HG03342 (cell line): ENCODE data around the gene OBI1.

Source experiments
- ATAC-seq: cut with Tn5 transposase; IDR thresholded peaks from one replicate; pipeline ENCODE4 v1.9.1; 2021; ENCODE audit warnings: mild to moderate bottlenecking, moderate library complexity; ENCODE audit not compliant: unreplicated experiment

Gene OBI1

DNA sequence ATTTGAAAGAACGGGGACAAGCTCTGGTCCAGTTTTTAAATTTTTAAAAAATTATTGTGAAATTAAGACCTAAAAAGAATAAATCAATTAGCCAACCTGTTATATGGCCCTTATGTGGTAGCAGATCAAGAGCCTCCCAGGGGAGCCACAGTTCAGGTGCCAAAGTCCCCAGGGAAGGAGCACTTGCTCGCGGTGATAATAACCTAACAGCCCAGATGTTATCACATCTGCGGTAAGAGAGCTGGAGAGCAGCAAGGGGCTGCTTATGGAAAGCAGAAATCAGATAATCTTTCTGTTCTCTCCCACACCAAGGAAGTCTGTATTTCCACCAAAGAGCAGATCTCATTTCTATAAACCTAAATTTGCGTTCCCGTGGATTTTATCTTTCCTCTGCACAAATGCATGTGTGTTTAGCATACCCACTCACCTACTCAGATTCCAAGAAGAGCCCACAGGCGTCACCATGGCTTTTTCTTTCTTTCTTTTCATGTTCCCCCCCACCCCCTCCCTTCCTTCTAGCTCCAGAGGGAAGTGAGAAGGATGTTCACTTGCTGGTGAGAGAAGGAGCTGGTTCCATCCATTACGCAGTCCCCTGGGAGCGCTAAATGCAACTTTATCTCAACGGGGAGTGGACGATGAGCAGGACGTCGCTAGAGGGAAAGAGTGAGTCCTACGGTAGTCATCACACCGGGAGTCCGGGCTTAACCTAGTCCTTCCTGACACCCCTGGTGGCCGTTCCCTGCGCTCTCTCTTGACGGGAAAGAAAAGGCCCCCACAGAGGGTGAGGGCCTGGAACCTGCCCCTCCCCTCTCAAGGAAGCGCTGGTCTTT is 54.0 kb downstream of the OBI1 start:
- no peak for ATAC-seq

DNA sequence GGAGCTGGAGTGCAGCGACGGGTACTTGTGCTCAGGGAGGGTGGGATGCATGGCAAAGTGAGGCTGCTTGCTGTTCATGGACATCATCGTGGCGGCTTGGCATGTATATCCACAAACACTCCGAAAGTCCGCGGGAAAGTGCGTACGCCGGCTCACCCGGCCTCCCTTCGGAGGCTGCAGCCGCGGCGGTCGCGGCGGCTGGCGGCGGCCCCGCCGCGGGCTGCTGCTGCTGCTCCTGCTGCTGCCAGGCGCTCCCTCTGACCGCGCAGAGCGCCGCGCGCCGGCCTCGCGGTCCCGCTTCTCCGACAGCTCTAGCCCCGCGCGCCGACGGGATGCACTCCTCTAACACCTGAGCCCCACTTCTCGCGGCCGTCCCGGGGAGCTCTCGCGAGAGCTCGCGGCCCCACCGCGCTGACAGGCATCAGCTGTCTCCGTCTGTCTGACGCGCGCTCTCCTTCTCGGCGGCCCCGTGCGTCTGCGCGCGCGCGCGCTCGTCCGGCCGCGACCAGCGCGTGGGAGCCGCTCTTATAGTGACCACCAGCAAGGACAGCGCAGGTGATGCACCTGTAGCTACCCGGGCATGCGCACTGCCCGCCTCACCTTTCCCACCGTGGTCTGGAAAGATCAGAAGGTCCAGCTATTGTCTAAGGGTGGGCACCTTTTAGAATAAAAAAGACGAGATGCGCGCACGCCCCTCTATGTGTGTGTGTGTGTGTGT is 55.6 kb downstream of the OBI1 start, which contains the start of gene POU4F1:
Gene POU4F1, minus strand, starts transcription at position 313 of the 718 bp plus-strand sequence. Its CDS starts 226 bp downstream, at position 87.
- peak; percentile 89 for ATAC-seq

DNA sequence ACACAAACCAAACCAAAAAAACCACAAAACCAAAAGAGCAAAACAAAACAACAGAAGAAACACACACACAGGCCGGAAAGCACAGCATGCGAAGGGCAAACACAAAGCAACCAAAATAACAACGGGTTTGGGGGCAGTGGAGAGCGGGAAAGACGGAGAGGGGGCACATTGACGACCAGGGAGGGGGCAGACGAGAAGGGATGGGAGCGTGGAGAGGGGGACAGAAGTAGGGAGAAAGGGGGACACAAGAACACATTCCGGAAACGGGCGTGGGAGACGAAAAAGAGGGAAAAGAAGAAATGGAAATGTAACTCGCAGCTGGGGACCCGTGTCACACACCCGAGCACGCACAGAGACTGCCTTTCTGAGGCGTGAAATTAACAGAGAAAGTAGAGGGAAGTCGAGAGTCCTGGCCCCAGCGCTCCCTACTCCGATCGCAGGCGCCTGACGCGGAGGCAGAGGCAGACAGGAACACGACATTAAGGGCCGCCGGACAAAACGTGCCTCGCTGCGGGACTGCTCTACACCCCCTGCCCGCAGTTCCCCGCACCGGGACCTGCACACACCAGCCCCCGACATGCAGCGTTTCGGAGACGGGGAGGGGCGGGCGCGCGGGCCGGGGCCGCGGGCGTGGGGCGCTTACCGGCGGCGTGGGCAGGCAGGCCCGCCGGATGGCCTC is 56.3 kb downstream of the OBI1 start:
- ATAC-seq, result peak; percentile 13

DNA sequence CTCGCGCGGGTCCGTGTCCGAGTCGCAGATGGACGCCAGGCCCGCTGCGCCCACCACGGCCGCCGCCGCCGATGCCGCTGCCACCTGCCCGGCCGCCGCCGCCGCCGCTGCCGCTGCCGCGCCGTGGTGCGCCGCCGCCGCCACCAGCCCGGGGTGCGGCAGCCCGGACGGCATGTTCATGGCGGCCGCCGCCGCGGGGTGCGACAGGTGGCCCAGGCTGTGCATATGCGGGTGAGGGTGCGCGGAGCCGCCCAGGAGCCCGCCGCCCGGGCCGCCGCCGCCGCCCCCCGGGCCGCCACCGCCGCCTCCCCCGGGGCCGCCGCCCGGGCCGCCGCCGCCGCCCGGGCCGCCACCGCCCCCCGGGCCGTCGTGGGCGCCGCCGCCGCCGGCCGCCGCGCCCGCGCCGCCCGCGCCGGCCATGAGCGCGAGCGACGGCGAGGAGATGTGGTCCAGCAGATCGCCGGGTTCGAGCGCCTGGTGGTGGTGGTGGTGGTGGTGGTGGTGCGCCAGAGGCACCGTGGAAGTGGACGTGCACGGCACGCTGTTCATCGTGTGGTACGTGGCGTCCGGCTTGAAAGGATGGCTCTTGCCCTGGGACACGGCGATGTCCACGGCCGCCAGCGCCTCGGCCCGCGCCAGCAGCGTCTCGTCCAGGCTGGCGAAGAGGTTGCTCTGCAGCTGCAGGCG is 56.9 kb downstream of the OBI1 start:
- ATAC-seq, result no peak

DNA sequence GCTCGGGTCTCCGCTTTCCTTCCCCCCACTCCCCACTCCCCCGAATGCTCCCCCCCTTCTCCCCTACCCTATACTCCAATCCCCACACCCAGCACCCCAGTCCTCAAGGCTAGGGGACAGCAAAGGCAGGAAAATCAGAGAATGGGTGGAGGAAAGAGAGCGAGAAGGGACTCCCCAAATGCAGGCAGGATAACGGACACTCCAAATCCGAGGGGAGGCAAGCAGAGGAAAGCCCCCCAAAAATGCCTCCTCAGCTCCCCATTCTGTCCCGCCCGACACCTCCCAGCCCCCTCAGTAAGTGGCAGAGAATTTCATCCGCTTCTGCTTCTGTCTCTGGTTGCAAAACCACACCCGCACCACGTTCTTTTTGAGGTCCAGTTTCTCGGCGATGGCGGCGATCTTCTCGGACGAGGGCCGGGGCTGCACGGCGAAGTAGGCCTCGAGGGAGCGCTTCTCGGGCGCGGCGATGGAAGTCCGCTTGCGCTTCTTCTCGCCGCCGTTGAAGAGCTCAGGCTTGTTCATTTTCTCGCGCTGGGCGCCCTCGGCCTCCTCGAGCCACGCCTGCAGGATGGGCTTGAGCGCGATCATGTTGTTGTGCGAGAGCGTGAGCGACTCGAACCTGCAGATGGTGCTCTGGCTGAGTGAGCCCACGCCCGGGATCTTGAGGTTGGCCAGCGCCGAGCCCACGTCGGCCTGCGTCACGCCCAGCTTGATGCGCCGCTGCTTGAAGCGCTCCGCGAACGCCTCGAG is 57.7 kb downstream of the OBI1 start:
- no peak for ATAC-seq

DNA sequence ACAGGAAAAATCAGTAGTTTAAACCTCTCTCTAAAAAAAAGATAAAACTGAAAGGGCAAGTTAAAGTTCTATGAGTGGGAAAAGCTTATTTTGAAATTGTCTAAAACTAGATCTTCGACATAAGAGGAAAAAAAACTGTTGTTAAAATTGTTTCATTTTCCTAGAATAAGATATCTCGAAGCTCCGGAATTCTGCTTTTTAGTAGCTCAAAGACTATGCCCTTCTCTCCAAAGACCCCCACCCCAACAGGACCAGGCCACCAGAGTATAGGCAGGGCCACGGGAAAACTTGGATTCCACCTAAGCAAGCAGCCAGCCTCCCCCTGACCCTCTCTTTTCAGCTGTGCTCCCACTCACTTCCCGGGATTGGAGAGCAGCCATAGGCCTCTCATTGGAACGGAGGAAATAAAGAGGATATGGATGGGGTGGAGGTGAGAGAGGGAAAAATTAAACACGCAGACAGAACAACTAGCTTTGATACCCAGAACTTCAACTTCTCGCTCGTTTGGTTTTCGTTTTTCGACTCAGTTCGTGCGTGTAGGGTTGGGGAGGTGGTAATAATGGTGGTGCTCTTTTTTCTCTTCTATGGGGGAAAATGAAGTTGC is 58.6 kb downstream of the OBI1 start:
- ATAC-seq, result no peak

DNA sequence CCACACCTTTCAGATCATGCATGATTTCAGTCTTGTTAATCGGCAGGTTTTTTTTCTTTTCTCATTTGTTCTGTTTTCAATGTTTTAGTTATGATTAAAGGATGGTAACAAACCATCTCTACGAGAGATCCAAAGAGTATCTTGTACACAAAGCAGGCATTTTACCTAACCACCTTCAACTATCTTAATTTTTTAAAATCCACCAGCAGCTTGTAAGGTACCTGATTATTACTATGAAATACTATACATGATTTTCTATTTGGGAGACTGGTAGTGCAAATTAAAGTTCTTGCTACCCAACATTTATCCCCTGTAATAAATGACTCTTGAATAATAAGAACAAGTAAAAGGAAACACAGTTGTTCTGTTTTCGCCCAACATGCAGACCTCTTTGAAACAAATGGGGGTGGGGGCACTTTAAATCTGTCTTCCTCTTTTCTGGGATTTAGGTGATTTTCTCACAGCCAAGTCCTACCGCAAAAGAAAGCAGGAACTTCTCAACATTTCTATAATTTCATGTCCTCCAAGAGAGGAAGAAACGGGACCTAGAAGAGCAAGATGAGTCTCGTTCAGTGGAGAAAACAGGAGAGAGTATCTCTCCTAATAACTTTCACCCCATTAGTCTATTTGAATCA is 59.2 kb downstream of the OBI1 start:
- no peak for ATAC-seq

DNA sequence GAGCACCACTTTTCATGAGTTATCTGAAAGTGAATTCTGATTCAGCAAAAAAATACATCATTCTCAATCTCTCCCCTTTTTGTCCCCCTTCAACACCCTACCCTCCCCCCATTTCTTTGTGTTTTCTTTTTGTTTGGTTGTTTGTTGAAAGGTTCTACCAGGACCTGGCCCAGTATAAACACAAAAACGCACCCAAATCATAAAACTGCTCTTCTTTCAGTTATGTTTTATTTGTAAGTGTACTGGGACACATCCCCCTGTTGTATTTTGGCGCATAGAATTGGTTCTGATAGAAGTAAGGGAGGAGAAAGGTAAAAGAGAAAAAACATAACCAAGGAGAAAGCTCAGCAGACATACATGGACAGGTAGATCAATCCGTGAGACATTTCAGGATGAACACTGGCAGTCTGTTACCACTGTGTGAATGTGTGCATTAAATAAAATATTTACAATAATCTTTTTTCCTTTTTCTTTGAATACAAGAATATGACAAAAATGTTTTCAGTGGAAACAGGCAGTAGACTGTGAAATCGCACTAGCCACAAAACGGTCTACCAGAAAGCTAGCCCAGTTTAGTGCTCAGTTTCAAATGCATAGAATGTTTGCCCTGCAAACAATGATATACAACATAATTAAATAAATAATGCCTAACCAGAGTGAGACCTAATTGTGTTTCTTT is 59.9 kb downstream of the OBI1 start:
- ATAC-seq, result no peak

DNA sequence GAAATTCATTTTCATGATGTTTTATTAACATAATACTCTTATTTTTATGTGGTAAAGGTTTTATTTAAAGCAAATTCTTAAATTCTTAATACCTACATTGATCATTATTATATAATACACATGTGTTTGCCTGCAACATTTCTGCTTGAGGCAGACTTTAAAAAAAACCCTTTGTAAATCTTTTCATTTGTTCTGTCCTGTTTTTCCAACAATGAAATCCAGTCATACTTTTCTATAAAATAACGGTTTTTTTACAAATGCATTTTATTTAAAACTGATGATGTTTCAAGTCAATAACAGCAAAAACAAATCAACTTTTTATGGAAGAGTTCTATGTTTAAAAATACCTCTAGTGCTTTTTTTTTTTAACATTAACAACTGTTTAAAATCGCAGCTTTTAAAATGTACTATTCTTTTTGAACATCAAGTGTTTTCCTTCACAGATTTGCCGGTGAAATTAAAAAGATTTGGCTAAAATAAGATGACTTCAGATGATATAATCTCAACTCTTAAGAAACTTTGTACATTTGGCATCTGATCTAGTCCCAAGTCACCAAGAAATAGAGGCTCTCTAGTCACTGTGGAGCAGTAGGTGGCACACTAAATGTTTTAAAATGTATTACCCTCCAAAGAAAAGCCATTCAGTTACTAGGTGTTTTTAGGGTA is 60.7 kb downstream of the OBI1 start:
- no peak for ATAC-seq

DNA sequence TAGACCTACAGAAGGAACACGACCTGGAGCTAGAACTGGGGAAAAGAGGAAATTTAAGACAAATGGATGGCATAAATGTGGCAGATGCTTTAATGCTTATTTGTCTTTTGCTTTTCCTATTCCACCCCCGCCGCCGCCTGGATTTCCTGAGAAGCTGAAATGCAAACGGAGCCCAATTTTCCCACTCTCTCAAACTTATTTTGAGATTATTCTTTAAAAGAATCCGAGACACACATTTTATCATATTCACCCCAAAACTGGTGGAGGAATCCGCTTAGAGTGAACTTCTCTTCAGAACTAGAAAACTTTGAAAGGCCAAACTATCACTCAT is 61.4 kb downstream of the OBI1 start:
- no peak for ATAC-seq

DNA sequence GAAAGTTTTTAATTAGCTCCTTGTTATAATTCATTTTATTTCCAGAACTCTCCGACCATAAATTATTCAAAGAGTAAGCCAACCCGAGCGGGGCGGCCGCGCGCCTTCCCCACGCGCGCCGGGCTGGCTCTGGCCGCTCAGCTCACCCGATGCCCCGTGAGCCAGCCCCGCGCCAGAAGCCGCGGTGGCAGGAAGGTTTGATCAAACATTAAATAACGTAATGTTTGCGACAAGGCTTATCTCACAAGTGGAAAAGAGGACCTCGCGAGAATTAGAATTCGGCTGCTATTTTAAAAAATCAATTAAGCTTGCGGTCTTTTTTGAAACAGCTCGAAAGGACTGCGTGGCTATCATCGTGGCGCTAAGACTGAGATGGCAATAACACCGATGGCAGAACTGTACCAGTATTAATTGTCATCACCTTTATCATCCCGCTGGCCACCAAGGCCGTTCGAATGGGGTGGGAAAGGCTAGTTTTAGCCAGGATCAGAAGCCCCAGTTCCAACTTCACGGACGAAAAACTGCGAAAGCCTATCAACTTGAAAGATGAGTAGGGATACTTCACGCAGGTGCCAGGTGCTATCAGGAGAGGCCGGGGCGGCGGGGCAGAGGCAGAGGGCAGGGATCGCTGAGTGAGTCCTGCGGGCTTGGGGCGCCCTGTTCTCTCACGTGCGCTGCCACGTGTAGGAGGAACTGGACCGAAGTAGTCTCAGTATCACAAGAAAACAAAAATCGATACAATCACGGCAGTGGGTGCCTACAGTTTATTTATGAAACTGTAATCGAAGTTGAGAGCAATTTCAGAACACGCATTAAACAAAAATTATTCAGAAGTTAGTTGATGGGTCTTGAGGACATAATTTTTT is 62.0 kb downstream of the OBI1 start:
- ATAC-seq, result no peak

DNA sequence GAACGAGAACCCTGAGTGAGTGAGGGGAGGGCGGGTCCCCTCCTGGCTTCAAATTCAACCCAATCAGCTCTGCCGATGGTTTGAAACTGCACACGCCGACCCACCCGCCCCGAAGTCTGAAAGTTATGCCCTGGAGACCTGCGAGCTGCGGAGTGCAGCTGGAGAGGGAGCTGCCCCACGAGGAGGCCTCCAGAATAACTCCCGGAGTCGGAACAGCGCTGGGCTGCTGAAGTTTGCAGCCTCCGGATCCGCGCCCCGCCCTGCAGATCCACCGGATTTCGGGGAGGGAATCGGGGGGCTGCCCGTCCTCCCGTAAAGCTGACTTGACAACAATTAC is 62.6 kb downstream of the OBI1 start:
- no peak for ATAC-seq

DNA sequence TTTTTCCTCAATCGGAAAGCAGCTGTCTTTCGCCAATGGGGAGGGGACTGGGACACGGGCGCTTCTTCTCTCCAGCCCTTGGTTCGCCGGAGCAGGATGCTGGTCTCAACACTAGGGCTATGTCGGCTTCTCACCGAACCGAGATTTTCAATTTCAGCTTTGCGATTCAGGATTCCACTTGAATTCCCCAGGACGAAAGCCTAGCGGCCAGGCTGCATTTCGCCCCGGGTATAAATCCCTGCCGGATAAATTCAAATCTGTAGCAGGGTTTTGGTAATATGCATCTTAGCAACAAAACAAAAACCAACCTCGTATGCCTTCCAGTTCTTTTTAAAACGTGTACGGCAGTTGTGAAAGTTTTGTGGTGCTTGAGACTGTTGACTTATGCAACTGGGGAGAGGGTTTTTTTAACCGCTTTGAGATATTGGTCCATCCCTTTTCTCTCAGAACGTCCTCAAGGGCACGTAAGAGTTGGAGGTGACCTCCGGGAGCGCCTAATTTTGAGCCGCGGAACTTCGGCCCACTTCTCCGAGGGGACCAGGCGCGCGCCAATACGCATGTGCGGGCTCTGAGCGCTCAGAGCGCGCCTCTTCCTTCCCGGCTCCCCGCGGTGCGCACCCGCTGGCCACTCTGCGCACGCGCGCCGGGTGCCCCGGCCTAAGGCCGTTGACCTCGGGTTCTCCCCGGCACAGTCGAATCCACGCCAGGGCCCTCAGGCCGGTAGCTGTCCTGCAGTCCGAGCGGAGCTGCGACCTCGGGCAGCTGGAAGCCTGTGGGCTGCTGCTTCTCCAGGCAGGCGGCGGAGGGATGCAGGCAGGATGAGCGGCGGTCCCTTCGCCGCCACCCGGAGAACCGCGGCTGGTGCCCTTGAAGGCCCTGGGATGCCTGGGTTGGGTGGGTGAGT is 63.2 kb downstream of the OBI1 start:
- no peak for ATAC-seq

DNA sequence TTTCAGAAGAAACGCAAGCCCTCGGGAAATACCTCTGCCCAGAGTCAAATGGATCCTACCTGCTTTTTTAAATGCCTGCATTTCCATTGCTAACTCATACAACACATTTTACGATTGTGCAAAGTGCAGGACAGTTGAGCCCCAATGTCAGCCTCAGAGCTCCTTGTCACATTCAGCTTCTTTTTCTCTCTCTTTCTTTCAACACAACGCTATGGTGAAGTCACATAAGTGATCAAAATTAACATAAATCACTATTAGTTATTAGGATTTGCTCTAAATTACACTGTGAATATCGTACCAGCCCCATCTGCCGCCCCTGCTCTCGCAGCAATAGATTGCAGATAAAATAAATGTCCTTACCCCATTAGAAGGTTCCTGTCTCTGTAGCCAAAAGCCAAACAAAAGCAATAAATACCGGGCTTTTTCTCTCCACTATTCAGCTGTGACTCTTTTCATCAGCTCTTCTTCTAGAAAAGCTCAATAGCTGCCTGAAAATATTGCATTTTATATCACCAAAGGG is 64.4 kb downstream of the OBI1 start:
- ATAC-seq, result no peak

DNA sequence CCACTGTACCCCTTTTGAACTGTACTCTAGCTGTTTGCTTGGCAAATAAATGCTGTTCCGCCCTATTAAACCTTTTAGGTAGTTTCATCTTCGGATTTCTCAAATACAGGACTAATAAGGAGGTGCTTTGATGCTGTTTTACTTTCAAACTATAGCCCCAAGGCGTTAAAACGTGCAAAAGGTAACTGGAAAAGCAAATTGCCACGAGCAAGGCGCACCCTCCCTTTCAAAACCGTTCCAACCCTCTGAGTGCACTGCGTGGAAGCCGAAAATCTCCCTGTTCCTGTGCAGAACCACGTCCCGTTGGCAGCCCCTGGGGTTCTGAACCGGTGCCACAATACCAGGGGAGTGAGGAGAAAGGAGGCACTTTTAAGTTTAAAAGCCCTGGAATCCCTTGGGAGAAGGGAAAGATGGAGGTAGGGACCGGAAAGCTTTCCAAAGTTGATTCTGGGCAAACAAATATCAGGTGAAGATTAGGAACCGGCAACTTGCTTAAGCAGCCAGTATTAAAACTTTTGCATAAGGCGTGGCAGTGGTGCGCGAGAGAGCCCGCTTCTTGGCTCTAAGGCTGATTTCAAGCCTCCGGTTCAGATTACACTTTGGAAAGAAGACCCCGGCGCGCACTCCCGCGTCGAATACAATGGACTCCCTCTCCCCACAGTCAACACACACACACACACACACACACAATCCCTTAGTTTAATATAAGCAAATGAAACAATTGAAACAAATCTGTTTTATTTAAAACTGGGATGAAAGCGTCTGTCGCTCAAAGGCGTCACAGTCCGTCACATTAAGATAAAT is 65.1 kb downstream of the OBI1 start:
- no peak for ATAC-seq

DNA sequence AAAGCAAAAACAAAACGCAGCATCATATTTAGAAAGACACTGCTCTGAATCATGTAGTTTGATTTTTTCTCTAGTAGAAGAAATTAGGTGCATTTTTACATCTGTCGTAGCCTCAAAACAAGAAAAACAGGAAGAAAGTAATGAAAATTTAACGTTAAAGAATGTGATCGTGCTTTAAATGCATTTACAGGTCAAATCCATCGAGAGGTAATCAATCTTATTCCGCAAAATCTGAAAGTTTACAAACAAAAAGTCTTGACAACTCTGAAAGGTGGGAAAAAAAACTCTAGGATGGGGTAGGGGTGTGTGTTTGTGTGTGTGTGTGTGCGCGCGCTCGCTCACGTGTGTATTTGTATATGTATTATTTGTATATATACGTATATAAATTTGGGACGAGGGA is 65.8 kb downstream of the OBI1 start:
- no peak for ATAC-seq
